GM12873 (cell line): ENCODE results near the gene KCNK2.

Source experiments
- TF ChIP-seq, protein P1 (sequence below): IDR thresholded peaks from 2 replicates; pipeline ENCODE4 v1.5.1; 2012; ENCODE audit warnings: low read depth, mild to moderate bottlenecking, moderate library complexity, low read length, control low read depth; ENCODE audit not compliant: insufficient read depth; ENCODE audit errors: missing control alignments

Gene KCNK2

DNA sequence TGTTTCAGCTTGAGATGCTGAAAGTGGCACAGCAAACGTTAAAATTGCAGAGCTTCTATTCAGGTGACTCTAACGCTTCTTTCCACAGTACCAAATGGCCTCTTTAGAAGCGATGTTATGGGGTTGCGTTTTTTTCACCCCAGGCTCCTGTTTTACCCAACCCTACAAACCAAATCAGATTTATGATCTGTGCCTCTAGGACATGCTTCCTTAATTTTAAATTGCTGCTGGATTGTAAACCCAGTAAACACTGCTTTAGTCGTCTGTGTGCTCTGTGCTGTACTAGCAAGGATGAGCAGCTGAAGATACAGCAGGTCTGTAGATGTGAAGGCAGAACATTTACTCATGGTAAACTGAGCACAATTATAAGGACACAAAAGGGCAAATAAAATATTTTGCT, 13.0 kb downstream of the KCNK2 start:
- TF ChIP-seq, protein P1, sequence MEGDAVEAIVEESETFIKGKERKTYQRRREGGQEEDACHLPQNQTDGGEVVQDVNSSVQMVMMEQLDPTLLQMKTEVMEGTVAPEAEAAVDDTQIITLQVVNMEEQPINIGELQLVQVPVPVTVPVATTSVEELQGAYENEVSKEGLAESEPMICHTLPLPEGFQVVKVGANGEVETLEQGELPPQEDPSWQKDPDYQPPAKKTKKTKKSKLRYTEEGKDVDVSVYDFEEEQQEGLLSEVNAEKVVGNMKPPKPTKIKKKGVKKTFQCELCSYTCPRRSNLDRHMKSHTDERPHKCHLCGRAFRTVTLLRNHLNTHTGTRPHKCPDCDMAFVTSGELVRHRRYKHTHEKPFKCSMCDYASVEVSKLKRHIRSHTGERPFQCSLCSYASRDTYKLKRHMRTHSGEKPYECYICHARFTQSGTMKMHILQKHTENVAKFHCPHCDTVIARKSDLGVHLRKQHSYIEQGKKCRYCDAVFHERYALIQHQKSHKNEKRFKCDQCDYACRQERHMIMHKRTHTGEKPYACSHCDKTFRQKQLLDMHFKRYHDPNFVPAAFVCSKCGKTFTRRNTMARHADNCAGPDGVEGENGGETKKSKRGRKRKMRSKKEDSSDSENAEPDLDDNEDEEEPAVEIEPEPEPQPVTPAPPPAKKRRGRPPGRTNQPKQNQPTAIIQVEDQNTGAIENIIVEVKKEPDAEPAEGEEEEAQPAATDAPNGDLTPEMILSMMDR: no peak

- TF ChIP-seq, protein P1: no peak
Measured at GRCh38 chr1:215101511-215101910, 19.0 kb downstream of the KCNK2 start.

DNA sequence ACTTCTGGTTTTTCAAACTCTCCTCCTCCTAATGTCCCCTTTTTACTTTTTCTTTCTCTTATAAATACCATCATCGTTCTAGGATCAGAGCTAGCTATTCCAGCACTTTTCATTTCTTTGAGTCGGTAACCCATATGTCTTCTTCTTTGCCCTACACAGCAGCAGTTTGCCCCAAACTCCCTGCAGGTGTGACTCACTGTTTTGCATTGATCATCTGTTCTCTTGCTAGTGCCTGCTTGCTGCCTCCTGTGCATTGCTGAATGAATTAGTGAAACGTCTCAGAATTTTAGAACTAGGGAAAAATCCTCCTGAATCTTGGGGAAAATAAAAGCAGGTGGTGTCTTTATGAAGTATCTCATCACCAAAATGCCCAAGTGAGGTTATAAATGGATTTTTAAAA, 21.7 kb downstream of the KCNK2 start:
- TF ChIP-seq, protein P1: no peak

DNA sequence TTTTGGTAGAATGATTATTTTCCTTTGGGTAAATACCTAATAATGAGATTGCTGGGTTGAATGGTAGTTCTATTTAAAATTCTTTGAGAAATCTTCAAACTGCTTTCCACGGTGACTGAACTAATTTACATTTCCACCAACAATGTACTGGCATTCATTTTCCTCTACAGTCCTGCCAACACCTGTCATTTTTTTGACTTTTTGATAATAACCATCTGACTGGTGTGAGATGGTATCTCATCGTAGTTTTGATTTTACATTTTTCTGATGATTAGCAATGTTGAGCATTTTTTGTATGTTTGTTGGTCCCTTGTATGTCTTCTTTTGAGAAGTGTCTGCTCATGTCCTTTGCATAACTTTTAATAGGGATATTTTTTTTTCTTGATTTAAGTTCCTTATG, 23.5 kb downstream of the KCNK2 start:
- TF ChIP-seq, protein P1: no peak

- TF ChIP-seq, protein P1: no peak
Measured at GRCh38 chr1:215109171-215109570, 26.6 kb downstream of the KCNK2 start.

GRCh38 chr1:215111916-215112315, 29.4 kb downstream of the KCNK2 start:
- TF ChIP-seq, protein P1: no peak

DNA sequence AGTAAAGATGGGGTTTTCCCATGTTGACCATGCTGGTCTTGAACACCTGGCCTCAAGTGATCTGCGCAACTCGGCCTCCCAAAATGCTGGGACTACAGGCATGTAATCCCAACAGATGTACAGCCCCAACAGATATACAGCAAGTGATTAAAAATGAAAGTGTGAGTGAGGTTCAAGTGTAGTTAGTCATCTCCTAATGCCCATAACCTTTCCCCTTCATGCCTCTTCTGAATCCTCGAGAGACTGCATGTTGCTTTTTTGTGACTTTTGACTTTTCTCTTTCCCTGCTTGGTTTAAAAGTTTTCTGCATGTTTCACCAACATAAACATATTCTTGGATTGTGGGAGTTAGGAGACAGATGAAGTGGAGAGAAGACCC, 31.2 kb downstream of the KCNK2 start:
- TF ChIP-seq, protein P1: no peak
